Measurements from ENCODE around the gene UQCC2. TPM values are rescaled to one million over a fixed set of nuclear protein-coding genes. Genes with fewer than 3 reads are reported as not detected.

UQCC2 gene
- total RNA-seq, 2 donors from 2014 or later = 44.9 to 53.1 TPM

- Mint-ChIP-seq H3K36me3 (no peaks in the 10 kb centered on the region), H3K27me3 (no peaks in the 10 kb centered on the region), H3K4me1 (ENCODE audit: low read depth in 2 of 2) (no peaks in the 10 kb centered on the region), H3K4me3 (no peak overlapping the region), H3K9me3 (no peaks in the 10 kb centered on the region), H3K27ac (no peak overlapping the region)
- ATAC-seq (no peak), DNase-seq (ENCODE audit: low spot score) (no peak)
These were observed 40.3 kb downstream of the UQCC2 start for GRCh38 chr6:33670971-33671743.

- Mint-ChIP-seq H3K4me3 (no peak overlapping the region), H3K36me3 (no peaks in the 10 kb centered on the region)
- no peak for ATAC-seq
These were observed 41.3 kb downstream of the UQCC2 start for GRCh38 chr6:33670086-33670660.

GRCh38 chr6:33668914-33669313 lies 42.6 kb downstream of the UQCC2 start:
- H3K36me3 Mint-ChIP-seq = no peaks in the 10 kb centered on the region
- H3K4me1 Mint-ChIP-seq (ENCODE audit: low read depth in 2 of 2) = no peaks in the 10 kb centered on the region
- no peak overlapping the region for H3K4me3 Mint-ChIP-seq
- ATAC-seq (no peak), DNase-seq (ENCODE audit: low spot score) (no peak)
- no peak overlapping the region for H3K27ac Mint-ChIP-seq
- H3K9me3 Mint-ChIP-seq = no peaks in the 10 kb centered on the region
- H3K27me3 Mint-ChIP-seq = no peaks in the 10 kb centered on the region

More at GRCh38 chr6:33670086-33670660, 41.3 kb downstream of the UQCC2 start:
- Mint-ChIP-seq H3K9me3 (no peaks in the 10 kb centered on the region), H3K27ac (no peak overlapping the region), H3K27me3 (no peaks in the 10 kb centered on the region), H3K4me1 (ENCODE audit: low read depth in 2 of 2) (no peaks in the 10 kb centered on the region)
- DNase-seq (ENCODE audit: low spot score) = no peak

- no peaks in the 10 kb centered on the region for H3K4me1 Mint-ChIP-seq (ENCODE audit: low read depth in 2 of 2)
- H3K9me3 Mint-ChIP-seq = no peaks in the 10 kb centered on the region
- ATAC-seq = peak in 1 of 2 donors; percentile 38
- no peak overlapping the region for H3K27ac Mint-ChIP-seq
- H3K36me3 Mint-ChIP-seq = no peaks in the 10 kb centered on the region
- H3K27me3 Mint-ChIP-seq = no peaks in the 10 kb centered on the region
- no peak overlapping the region for H3K4me3 Mint-ChIP-seq
- DNase-seq (ENCODE audit: low spot score) = no peak
These were observed 43.2 kb downstream of the UQCC2 start for GRCh38 chr6:33668328-33668727.

GRCh38 chr6:33667776-33668175 lies 43.7 kb downstream of the UQCC2 start:
- Mint-ChIP-seq H3K27ac (no peak overlapping the region), H3K36me3 (no peaks in the 10 kb centered on the region), H3K9me3 (no peaks in the 10 kb centered on the region), H3K4me1 (ENCODE audit: low read depth in 2 of 2) (no peaks in the 10 kb centered on the region), H3K27me3 (no peaks in the 10 kb centered on the region), H3K4me3 (no peak overlapping the region)
- ATAC-seq (no peak), DNase-seq (ENCODE audit: low spot score) (no peak)

GRCh38 chr6:33667072-33667471 lies 44.4 kb downstream of the UQCC2 start:
- no peak for ATAC-seq
- Mint-ChIP-seq H3K27me3 (no peaks in the 10 kb centered on the region), H3K4me3 (no peak overlapping the region), H3K36me3 (no peaks in the 10 kb centered on the region), H3K4me1 (ENCODE audit: low read depth in 2 of 2) (no peaks in the 10 kb centered on the region), H3K27ac (no peak overlapping the region), H3K9me3 (no peaks in the 10 kb centered on the region)
- DNase-seq (ENCODE audit: low spot score) = no peak

GRCh38 chr6:33665957-33666356 lies 45.5 kb downstream of the UQCC2 start:
- Mint-ChIP-seq H3K27ac (no peak overlapping the region), H3K4me1 (ENCODE audit: low read depth in 2 of 2) (no peaks in the 10 kb centered on the region), H3K36me3 (no peaks in the 10 kb centered on the region), H3K9me3 (no peaks in the 10 kb centered on the region), H3K27me3 (no peaks in the 10 kb centered on the region), H3K4me3 (no peak overlapping the region)
- ATAC-seq (no peak), DNase-seq (ENCODE audit: low spot score) (no peak)

- H3K27ac Mint-ChIP-seq = no peak overlapping the region
- H3K9me3 Mint-ChIP-seq = no peaks in the 10 kb centered on the region
- no peaks in the 10 kb centered on the region for H3K36me3 Mint-ChIP-seq
- H3K27me3 Mint-ChIP-seq = no peaks in the 10 kb centered on the region
- H3K4me3 Mint-ChIP-seq = no peak overlapping the region
- DNase-seq (ENCODE audit: low spot score) (no peak), ATAC-seq (no peak)
- no peaks in the 10 kb centered on the region for H3K4me1 Mint-ChIP-seq (ENCODE audit: low read depth in 2 of 2)
These were observed 46.9 kb downstream of the UQCC2 start for GRCh38 chr6:33664506-33665057.

- ATAC-seq = no peak
- H3K4me1 Mint-ChIP-seq (ENCODE audit: low read depth in 2 of 2) = no peaks in the 10 kb centered on the region
- no peak overlapping the region for H3K4me3 Mint-ChIP-seq
- no peaks in the 10 kb centered on the region for H3K27me3 Mint-ChIP-seq
- H3K27ac Mint-ChIP-seq = no peak overlapping the region
- DNase-seq (ENCODE audit: low spot score) = no peak
- no peaks in the 10 kb centered on the region for H3K9me3 Mint-ChIP-seq
- H3K36me3 Mint-ChIP-seq = no peaks in the 10 kb centered on the region
These were observed 47.6 kb downstream of the UQCC2 start for GRCh38 chr6:33663727-33664449.

- Mint-ChIP-seq H3K9me3 (no peaks in the 10 kb centered on the region), H3K4me1 (ENCODE audit: low read depth in 2 of 2) (no peaks in the 10 kb centered on the region), H3K36me3 (no peaks in the 10 kb centered on the region), H3K4me3 (no peak overlapping the region), H3K27me3 (no peaks in the 10 kb centered on the region), H3K27ac (no peak overlapping the region)
- no peak for DNase-seq (ENCODE audit: low spot score)
- no peak for ATAC-seq
These were observed 48.5 kb downstream of the UQCC2 start for GRCh38 chr6:33663028-33663427.

GRCh38 chr6:33662318-33662717 lies 49.2 kb downstream of the UQCC2 start:
- no peak for ATAC-seq
- no peaks in the 10 kb centered on the region for H3K4me1 Mint-ChIP-seq (ENCODE audit: low read depth in 2 of 2)
- no peaks in the 10 kb centered on the region for H3K9me3 Mint-ChIP-seq
- H3K4me3 Mint-ChIP-seq = no peak overlapping the region
- H3K27ac Mint-ChIP-seq = no peak overlapping the region
- H3K27me3 Mint-ChIP-seq = no peaks in the 10 kb centered on the region
- no peak for DNase-seq (ENCODE audit: low spot score)
- H3K36me3 Mint-ChIP-seq = no peaks in the 10 kb centered on the region

- Mint-ChIP-seq H3K27me3 (no peaks in the 10 kb centered on the region), H3K4me1 (ENCODE audit: low read depth in 2 of 2) (no peaks in the 10 kb centered on the region), H3K4me3 (no peak overlapping the region), H3K9me3 (no peaks in the 10 kb centered on the region), H3K27ac (no peak overlapping the region), H3K36me3 (no peaks in the 10 kb centered on the region)
- no peak for ATAC-seq
- DNase-seq (ENCODE audit: low spot score) = no peak
These were observed 50.2 kb downstream of the UQCC2 start for GRCh38 chr6:33661106-33661838.

GRCh38 chr6:33659986-33660385 lies 51.5 kb downstream of the UQCC2 start:
- DNase-seq (ENCODE audit: low spot score) (no peak), ATAC-seq (no peak)
- Mint-ChIP-seq H3K4me1 (ENCODE audit: low read depth in 2 of 2) (no peaks in the 10 kb centered on the region), H3K4me3 (no peak overlapping the region), H3K36me3 (no peaks in the 10 kb centered on the region), H3K9me3 (no peaks in the 10 kb centered on the region), H3K27me3 (no peaks in the 10 kb centered on the region), H3K27ac (no peak overlapping the region)
